MM.1S (cell line): ENCODE measurements around the gene MGST3.

ENCODE experiments used
- EZH2phosphoT487 ChIP-seq: fragments of 300-600 bp; sonication (generic); IDR thresholded peaks from 2 replicates; pipeline ENCODE4 v1.6.1; 2018; ENCODE audit warnings: antibody characterized with exemption, low read length
- TF ChIP-seq, protein P1 (sequence below): fragments of 300-600 bp; sonication (generic); IDR thresholded peaks from 2 replicates; pipeline ENCODE4 v1.5.1; 2016; ENCODE audit warnings: antibody characterized with exemption, low read length, mixed read lengths

DNA sequence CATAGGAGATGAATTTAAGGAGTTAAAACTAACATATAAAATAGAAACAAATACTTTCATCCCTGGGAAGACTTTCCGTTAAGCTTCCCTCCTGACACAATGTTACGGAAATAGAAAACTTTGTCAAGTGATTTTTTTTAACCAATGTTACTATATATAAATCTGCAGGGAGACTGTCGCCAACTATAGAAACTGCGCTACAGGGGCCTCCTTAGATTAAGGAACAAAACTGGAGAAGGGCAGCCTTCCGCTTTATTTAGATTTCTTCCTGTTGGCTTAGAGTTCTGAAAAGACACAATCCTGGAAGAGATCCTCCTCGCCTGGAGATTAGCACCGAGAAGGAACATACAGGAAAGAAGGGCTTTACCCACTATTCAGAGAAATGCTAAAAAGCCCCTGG, 1.5 kb downstream of the MGST3 start:
- TF ChIP-seq EZH2phosphoT487: no peak
- TF ChIP-seq, protein P1, sequence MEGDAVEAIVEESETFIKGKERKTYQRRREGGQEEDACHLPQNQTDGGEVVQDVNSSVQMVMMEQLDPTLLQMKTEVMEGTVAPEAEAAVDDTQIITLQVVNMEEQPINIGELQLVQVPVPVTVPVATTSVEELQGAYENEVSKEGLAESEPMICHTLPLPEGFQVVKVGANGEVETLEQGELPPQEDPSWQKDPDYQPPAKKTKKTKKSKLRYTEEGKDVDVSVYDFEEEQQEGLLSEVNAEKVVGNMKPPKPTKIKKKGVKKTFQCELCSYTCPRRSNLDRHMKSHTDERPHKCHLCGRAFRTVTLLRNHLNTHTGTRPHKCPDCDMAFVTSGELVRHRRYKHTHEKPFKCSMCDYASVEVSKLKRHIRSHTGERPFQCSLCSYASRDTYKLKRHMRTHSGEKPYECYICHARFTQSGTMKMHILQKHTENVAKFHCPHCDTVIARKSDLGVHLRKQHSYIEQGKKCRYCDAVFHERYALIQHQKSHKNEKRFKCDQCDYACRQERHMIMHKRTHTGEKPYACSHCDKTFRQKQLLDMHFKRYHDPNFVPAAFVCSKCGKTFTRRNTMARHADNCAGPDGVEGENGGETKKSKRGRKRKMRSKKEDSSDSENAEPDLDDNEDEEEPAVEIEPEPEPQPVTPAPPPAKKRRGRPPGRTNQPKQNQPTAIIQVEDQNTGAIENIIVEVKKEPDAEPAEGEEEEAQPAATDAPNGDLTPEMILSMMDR: no peak
